GM12891 (cell line): Measurements from ENCODE around the gene CHID1.

Source experiments
- POLR2A ChIP-seq: IDR thresholded peaks from 2 replicates; pipeline ENCODE4 v1.6.1; 2011; ENCODE audit warnings: low read depth, low read length, control low read depth
- POLR2AphosphoS5 ChIP-seq: IDR thresholded peaks from 2 replicates; pipeline ENCODE4 v1.6.1; 2011; ENCODE audit warnings: low read depth, low read length, control low read depth
- POU2F2 ChIP-seq: IDR thresholded peaks from 2 replicates; pipeline ENCODE4 v1.6.1; 2011; ENCODE audit warnings: low read depth, mild to moderate bottlenecking, control low read depth, low read length, moderate library complexity
- SPI1 ChIP-seq: IDR thresholded peaks from 2 replicates; pipeline ENCODE4 v1.6.1; 2011; ENCODE audit warnings: low read depth, low read length, control low read depth
- TAF1 ChIP-seq: IDR thresholded peaks from 2 replicates; pipeline ENCODE4 v1.6.1; 2011; ENCODE audit warnings: low read depth, low read length, control low read depth

GRCh38 chr11:909406-909805, 1.2 kb downstream of the CHID1 start:
- no peak for TF ChIP-seq POLR2A
- no peak for TF ChIP-seq TAF1
- TF ChIP-seq POLR2AphosphoS5, result no peak
- no peak for TF ChIP-seq SPI1
- no peak for TF ChIP-seq POU2F2
